GM19238 (cell line): ENCODE data around the gene MYMK.

Experiments
- DNase-seq: peaks from one replicate; pipeline ENCODE4 v3.0.0; 2011; ENCODE audit warnings: low spot score; ENCODE audit not compliant: insufficient read length

MYMK gene

DNA sequence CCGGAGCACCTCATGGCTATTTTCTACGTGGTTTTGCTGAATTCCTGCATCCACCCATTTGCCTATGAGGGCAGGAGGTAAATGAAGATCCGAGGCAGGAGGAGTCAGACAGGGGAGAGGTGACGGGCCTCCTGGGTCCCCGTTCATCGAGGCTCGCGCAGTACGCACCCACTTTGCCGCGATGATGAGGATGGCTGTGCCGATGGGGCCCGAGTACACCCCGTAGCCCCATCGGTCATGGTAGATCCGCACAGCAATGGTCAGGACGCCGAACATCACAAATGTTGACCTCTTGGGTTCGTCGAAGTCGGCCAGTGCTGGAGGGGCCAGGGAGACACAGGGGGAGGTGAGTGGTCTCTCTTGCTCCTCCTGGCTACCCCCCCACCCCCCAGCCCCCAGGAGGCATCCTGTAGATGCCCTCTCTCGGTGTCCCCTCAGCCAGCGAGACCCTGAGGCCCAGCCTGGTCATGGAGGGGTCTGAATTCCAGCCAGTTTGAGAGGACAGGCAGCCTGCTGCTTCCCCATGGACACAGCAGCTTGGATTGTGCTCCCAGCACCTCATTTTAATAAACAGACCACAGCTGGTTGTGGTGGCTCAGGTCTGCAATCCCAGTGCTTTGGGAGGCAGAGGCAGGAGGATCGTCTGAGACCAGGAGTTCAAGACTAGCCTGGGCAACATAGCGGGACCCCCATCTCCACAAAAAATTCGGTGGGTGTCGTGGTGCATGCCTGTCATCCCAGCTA lies 5.9 kb downstream of the MYMK start:
- no peak for DNase-seq

DNA sequence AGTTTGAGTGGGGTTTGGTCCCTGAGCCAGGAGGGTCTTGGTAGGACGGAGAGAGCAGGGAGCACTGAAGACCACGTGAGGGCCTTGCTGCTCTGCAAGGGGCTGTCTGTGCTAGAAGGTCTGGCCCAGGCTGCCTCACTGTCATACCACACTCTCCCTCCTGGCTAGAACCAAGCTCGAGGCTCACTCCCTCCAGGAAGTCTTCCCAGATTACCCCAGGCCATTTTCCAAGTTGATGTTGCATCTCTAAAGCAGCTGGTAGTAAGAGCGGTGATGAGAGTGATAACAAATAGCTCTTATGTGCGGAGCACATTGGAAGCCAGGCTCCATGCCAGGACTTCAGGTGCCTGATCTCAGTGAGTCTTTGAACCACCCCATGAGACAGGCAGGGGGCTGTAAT lies 6.6 kb downstream of the MYMK start:
- no peak for DNase-seq

DNA sequence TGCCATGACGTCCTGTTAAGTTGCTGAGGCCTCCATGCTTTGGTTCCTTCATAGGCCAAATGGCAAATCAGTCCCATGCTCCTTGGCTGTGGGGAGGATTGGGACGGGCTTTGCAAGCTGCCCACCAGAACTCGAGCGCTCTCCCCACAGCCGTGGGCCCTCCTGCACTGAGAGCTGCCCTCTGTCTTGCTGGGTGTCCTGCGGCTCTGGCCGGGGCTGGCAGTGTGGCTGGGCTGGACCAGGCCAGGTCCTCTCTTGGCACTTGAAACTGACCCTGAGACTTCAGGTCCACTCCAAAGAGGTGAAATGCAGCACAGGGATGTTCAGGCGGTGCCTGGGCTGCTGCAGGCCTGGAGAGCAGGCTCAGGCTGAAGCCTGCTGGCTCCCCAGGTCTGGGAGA lies 7.0 kb downstream of the MYMK start:
- DNase-seq, result no peak

DNA sequence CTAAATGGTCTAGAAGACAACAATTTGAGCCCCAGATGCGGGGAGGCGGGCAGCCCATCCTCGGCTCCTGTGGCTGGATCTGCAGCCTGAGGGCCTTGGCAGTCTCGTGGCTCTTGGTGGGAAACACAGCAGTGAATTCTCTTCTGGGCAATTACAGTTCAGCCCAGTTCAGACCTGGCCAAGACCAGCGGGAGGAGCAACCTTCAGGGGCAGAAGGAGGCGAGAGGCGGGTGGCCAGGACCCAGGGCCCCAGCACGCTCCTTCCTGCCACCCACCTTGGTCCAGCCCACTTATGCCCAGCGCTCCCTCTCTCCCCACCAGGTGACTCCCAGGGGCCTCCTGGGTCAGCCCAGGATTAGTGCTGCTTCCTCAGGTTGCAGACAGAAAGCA lies 7.8 kb downstream of the MYMK start:
- no peak for DNase-seq

DNA sequence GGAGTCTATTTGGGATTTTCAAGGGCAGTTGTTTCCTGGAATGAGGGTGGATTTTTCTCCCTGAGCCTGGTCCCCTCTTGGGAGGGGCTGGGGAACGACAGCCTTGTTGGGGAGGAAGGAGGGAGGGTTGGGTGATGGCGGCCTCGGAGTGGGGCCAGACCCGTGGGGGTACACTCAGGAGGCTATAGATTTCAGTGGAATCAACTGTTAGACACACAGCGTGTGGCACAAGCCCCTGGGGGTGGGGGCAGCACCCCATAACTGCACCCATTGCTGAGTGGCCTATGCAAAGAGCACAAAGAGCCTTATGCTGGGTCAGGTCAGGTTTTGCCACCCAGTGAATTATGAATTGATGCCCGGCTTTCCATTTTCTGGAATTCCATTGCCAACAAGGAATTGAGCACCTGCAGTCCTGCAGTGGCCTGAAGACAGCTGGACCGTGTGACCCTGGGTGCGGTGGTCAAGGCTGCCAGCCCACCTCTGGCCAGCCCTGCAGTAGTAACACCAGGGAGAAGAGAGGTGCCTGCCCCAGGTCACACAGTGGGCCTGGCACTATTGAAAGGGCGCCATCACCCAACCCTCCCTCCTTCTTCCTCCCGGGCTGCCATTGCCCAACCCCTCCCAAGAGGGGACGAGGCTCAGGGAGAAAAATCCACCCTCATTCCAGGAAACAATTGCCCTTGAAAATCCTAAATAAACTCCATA lies 8.4 kb downstream of the MYMK start:
- no peak for DNase-seq

DNA sequence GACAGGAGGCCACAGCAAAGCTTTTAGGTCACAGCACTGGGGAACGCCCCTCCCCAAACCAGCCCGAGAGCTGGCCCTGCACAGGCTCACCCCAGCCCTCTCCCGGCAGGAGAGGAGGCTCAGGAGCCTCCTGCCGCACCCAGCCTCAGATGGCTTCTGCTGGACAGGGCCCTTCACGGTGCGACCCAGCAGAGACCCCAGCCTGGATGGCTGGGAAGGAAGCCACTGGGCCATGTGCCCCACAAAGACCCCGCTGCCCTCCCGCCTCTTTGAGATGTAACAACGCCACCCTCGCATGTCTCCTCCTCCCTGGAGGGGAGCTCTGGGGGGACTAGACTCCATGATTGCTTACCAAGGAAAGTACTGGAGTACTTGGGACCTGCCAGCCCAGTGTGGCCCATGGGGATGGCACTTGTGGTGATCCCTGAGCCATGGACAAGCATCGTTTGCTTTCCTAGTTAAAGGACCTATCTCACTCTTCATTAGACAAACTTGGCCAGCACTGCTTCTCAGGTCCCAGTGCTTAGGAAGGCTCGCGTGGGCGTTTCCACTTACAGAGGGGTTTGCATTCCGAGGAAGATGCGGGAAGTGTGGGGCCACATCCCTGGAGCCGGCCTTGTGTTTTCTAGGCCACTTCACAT lies 9.0 kb downstream of the MYMK start:
- no peak for DNase-seq

DNA sequence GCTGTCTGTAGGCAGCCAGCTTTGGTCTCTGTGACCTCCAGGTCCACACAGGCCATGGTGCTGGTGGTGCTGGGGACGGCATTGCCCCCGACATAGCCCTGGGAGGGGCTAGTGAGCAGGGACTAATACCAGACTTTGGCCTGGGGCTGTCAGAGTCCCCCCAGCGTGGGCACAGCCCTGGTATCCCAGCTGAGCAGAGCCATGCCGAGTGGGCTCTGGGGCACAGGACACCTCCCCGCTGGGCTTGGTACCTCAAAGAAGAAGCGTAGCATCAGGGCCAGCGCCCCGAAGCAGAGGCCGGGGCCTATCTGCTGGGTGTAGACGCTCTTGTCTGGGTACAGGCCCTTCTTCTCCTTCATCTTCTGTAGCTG lies 9.5 kb downstream of the MYMK start:
- DNase-seq, result no peak

DNA sequence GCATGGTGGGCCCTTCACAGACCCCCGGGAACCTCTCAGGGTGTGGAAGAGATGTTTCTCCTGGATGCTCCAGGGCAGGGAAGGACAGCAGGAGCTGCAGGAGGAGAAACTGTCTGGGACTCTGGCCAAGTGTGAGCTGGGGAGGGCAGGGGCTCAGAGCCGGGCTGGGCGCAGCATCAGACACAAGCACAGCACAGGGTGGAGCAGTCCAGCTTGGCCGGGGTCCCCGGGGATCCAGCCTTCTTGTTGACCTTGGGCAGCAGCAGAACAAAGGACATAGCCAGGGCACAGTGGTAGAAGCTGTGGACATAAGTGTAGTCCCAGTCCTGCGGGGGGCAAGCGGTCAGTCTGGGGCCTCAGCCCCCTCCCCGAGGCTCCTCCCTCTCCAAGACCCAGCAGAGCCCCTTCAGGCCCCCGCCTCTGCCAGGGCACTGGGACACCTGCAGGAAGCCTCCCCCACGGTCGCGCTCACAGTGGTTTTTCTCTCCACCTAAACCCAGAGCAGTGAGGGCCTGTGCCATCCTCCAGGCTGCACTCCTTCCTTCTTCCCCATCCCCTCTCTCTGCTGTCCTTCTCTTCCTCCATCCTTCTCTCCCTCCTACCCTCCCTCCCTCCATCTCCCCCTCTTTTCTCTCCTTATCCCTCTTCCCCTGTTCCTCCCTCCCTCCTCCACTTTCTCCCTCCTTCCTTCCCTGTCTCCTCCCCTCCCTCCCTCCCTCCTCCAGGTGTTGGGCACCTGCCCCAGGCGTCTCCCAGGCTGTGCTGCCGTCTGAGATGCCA lies 10.1 kb downstream of the MYMK start:
- DNase-seq, result no peak

DNA sequence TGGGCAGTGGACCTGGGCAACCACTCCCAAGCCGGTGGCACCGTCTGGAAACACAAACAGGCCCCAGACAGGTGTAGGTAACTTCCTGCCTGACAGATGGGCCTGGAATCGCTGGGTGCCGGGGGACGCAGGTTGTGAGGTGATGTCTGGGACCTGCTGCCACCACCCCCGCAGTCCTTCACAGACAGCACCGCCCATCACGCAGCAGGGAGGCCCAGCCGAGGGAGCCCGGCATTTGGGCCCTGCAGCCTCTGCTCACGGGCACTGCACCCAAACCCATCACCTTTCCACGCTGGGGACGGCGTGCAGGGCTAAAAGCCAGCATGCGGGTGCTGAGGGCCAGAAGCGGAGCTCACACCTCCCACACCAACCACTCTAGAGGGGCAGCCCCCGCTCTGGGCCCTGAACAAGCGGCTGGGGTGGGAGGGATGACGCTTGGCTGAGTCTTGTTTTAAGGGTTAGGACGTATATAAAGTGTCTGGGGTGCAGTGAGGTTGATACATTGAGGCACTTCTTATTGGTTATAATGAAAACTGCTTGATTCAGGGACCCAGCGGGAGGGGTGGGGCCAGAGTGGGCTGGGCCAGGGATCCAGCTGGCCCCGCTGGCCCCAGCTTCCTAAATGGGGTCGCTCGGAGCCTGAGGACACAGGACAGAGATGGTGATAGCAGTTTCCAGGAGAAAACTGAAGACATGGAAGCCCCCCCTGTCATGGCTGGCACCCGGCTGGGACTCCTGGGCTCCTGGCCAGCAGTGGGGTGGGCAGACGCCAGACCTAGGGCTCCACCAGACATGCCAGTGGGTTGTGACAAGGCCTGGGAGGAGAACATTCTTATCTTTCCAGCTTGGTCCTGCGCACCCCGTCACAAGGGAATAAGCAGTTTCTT lies 11.3 kb downstream of the MYMK start:
- DNase-seq, result no peak

DNA sequence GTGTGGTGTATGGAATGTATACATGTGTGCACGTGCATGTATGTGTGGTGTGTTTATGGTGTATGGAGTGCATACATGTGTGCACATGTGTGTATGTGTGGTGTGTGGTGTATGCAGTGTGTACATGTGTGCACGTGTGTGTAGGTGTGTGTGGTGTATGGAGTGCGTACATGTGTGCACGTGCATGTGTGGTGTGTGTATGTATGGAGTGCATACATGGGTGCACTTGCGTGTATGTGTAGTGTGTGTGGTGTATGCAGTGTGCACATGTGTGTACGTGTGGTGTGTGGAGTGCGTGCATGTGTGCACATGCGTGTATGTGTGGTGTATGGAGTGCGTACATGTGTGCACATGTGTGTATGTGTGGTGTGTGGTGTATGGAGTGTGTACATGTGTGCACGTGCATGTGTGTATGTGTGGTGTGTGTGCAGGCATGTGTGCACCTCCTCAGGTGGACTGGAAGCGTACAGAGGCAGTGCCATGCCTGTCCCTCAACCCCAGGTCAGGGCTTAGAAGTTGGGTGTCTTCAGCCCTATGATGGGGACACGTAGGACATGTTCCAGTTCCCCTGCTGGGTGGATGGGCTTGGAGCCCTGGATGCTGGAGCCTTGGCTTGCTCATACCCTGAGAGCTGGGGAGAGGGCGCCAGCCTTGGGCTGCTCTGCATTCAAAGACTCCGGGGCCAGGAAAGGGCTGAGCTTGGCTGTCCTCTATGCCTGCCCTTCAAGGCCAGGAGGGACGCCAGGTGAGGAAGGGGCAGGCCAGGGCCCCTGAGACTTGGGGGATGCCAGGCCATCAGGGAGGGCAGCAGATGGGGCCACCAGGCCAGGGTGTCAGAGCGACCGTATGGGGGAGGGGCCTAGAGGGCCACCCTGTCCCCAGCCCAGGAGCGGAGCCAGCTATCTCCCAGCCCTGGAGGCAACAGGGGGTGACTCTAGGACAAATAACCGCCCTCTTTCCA lies 12.2 kb downstream of the MYMK start:
- DNase-seq, result no peak

DNA sequence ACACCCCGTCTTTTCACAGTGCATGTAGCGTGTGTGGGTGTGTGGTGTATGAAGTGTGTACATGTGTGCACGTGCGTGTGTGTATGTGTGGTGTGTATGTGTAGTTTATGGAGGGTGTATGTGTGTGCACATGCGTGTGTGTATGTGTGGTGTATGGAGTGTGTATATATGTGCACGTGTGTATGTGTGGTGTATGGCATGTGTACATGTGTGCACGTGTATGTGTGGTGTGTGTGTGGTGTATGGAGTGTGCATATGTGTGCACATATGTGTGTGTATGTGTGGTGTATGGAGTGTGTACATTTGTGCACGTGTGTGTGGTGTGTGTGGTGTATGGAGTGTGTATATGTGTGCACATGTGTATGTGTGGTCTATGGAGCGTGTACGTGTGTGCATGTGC lies 13.2 kb downstream of the MYMK start:
- no peak for DNase-seq

DNA sequence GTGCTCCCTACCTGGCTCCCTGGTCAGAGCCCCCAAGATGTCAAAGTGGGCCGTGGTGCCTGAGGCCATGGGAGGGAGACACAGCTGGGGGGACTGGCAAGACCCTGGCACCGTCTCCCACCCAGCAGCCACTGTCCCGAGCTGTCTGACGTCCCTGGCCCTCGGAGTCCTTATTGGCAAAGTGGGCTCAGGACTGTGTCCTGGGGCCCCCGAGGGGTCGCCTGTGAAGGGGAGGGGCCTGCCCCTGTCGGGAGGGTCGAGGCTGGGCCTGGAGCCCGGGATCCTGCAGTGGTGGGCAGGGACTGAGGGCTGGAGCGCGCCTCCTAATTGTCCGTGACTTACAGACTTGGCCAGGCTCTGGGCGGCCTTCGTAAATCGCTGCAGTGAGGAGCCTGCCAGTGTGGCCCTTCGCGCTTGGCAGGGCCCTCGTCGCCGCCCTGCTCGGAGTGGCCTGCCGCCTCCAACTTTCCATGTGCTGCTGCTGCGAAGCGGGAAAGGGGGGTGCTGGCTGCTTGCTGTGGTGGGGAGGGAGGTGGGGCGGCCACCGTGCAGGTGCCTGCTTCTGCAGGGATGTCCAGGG lies 13.7 kb downstream of the MYMK start:
- no peak for DNase-seq

DNA sequence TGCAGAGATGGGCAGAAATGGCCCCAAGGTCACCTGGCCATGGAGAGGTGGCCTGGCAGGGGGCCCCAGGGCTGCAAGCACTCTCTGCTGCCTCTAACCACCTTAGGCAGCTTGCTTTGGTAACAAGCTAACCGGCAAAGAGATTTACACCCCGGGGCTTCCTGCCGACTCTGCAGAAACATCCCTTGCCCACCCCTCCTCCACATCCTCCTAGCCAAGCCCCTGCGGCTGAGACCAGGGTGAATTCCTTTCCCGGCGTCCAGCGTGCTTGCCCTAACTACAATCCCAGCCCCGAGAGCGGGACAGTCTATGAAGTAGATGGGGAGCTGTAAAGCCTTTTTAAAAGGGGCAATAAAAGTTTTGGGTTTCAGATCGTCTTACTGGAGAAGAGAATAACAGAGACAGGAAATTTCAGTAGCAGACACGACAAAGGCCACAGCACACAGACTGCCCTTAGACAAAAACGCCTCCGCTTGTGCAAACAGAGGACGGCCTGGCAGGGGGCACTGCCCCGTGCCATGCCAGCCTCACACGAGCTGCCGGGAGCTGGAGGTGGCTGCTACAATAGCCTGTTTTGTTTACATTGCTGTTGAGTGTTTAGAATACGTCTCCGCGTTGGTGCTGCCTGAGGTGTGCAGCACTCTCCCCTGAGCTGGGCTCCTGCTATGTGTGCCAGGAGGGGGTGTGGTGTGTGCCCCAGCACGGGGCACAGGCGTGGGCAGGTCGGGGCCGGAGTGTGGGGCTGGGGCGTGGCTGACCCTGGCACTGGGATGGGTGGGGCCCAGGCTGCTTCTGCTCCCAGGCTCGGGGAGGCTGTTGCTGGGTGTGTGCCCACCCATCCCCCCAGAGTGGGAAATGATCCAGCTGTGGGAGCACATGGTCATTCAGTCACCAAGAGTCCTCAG lies 15.3 kb downstream of the MYMK start:
- no peak for DNase-seq

DNA sequence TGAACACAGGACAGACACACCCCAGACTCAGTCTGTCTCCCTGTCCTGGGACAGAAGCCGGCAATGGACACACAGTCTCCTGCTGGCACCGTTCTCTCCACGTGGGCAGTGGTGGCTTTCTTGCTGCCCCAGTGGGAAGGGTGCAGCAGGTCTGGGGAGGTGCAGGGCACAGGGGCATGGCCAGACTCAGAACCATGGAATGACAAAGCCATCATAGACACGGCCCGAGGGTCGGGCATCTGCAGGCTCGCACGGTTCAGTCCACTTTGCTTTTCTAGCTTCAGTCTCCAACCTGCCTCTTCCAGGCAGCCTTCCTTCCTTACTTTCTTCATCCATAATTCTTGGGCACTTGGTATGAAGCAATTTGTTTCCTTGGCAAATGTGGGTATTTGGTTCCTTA lies 16.7 kb downstream of the MYMK start:
- DNase-seq, result no peak

DNA sequence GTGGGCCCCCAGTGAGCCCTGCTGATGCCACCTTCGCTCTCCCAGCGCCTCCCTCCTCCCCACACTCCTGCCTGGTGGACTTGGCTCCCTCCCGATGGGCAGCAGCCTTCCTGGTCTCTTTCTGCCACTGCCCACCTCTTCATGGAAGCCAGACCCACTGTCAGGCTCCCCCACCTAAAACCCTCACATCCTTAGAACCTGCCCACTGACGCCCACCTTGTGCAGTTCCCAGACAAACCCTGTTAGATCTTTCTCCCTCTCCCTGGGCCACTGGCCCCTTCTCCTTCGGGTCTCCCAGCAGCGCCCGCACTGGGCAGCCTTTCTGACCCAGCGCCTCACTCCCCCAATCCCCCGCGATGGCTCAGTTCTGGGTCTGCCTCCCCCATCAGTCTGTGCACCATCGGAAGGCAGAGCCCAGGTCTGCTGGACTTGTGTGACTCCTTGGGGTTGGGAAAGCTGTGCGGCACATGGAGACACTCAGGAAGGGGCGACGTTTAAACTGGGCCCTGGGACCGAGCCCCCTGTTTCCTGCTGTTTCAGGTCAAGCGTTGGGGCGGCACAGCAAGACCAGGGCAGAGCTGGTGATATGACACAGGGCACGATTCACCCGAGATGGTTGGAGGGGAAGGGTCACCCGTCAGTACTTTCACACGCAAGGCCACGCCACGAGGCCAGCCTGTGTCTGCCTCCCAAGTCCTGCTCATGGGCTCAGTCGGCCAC lies 17.4 kb downstream of the MYMK start:
- no peak for DNase-seq

DNA sequence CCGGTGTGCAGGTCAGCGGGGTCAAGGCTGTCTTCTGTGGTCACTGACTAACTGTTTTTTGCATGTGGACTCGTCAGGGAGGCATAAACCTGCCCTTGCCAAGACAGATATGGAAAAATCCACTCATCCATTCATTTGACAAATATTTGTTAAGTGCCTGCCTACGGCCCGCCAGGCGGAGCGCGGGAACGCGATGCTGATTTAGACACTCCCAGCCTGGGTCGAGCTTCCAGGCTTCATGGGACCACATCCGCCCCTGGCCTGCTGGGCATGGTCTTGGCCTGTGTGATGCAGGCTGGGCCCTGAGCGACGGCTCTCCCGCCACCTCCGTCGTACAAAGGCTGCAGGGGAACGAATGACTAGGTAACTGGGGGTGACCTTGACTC lies 18.1 kb downstream of the MYMK start:
- no peak for DNase-seq

DNA sequence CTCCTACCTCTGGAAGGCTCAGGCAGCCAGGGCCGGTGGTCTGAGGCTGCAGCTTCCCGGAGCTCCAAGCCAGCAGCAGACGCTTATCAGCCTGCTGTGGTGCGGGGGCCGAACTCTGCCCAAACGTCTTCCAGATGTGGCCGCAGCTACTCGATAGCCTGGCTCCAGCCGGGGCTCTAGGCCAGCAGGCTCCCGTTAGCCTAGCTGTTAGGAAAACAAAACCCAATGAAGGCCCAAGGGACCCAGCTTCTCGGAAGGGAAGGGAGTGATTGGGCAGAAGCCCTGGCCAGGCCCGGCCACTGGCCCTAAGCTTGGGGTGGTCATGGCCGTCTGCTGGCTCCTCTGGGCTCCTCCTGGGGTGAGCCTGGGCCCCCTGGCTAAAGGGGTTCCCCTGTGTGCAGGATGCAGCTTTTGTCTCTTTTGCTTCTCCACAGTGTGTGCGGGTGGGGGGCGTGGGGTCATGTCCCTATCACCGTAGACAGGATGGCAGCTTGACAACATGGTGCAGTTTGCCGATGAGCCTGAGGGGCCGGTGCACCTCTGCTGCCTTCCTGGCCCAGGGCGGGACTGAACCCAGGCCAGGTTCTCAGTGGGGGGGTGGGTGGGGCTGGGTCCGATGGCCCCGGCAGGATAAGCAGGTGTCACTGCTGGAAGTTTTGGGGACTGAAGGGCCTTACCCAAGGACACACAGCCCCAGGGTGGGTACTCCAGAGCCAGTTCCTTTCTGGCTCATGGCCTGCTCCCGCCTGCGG lies 18.7 kb downstream of the MYMK start:
- no peak for DNase-seq
